ENCODE data around the gene ZNF212. TPM values are rescaled to one million over a fixed set of nuclear protein-coding genes. Genes with fewer than 3 reads are reported as not detected.
A peak's percentile ranks its signal among the peaks of the same experiment; 100 is the strongest.

The ZNF212 gene
- total and polyA plus RNA-seq, 2 experiments from 2014 or later, result 11.6 to 14.2 TPM

- DNase-seq (ENCODE audit: low read depth in 1 of 2, low spot score in 1 of 2), result peak in 1 of 2 donors; percentile 30
- Histone ChIP-seq H3K27me3 (no peaks in the 10 kb centered on the region), H3K9me3 (ENCODE audit: low read depth) (no peaks in the 10 kb centered on the region), H3K4me3 (no peak overlapping the region), H3K4me1 (ENCODE audit: low read depth) (no peaks in the 10 kb centered on the region), H3K27ac (no peak overlapping the region), H3K36me3 (peaks cover 56% of the 10 kb centered on the region)
- no peak for TF ChIP-seq CTCF (IDR thresholded peaks at IDR 0.05; ENCODE audit: low read depth, low read length)
Measured at GRCh38 chr7:149216402-149216801, 23.0 kb upstream of the ZNF212 start.

- H3K27ac ChIP-seq, result no peak overlapping the region
- DNase-seq (ENCODE audit: low read depth in 1 of 2, low spot score in 1 of 2), result no peak
- H3K4me1 ChIP-seq (ENCODE audit: low read depth), result no peaks in the 10 kb centered on the region
- no peaks in the 10 kb centered on the region for H3K9me3 ChIP-seq (ENCODE audit: low read depth)
- no peak for TF ChIP-seq CTCF (IDR thresholded peaks at IDR 0.05; ENCODE audit: low read depth, low read length)
- peaks cover 47% of the 10 kb centered on the region for H3K36me3 ChIP-seq
- no peak overlapping the region for H3K4me3 ChIP-seq
- no peaks in the 10 kb centered on the region for H3K27me3 ChIP-seq
Measured at GRCh38 chr7:149217570-149217969, 21.9 kb upstream of the ZNF212 start.

GRCh38 chr7:149218469-149219420, 20.7 kb upstream of the ZNF212 start:
- Histone ChIP-seq H3K36me3 (peaks cover 36% of the 10 kb centered on the region), H3K27ac (no peak overlapping the region), H3K27me3 (no peaks in the 10 kb centered on the region), H3K4me3 (no peak overlapping the region), H3K9me3 (ENCODE audit: low read depth) (no peaks in the 10 kb centered on the region), H3K4me1 (ENCODE audit: low read depth) (no peaks in the 10 kb centered on the region)
- DNase-seq (ENCODE audit: low read depth in 1 of 2, low spot score in 1 of 2), result no peak
- TF ChIP-seq CTCF (IDR thresholded peaks at IDR 0.05; ENCODE audit: low read depth, low read length), result no peak

GRCh38 chr7:149220534-149220933, 18.9 kb upstream of the ZNF212 start:
- H3K27ac ChIP-seq, result no peak overlapping the region
- H3K27me3 ChIP-seq, result no peaks in the 10 kb centered on the region
- no peaks in the 10 kb centered on the region for H3K9me3 ChIP-seq (ENCODE audit: low read depth)
- TF ChIP-seq CTCF (IDR thresholded peaks at IDR 0.05; ENCODE audit: low read depth, low read length), result no peak
- no peak overlapping the region for H3K4me3 ChIP-seq
- peak in 1 of 2 donors; percentile 66 for DNase-seq (ENCODE audit: low read depth in 1 of 2, low spot score in 1 of 2)
- peaks cover 23% of the 10 kb centered on the region for H3K36me3 ChIP-seq
- H3K4me1 ChIP-seq (ENCODE audit: low read depth), result no peaks in the 10 kb centered on the region

- no peak for DNase-seq (ENCODE audit: low read depth in 1 of 2, low spot score in 1 of 2)
- no peaks in the 10 kb centered on the region for H3K4me1 ChIP-seq (ENCODE audit: low read depth)
- peaks cover 12% of the 10 kb centered on the region for H3K36me3 ChIP-seq
- H3K9me3 ChIP-seq (ENCODE audit: low read depth), result no peaks in the 10 kb centered on the region
- TF ChIP-seq CTCF (IDR thresholded peaks at IDR 0.05; ENCODE audit: low read depth, low read length), result no peak
- no peaks in the 10 kb centered on the region for H3K27me3 ChIP-seq
- no peak overlapping the region for H3K27ac ChIP-seq
- no peak overlapping the region for H3K4me3 ChIP-seq
Measured at GRCh38 chr7:149223176-149223575, 16.3 kb upstream of the ZNF212 start.

Data from cardiac muscle cell (in vitro differentiated cells and primary cell).